ENCODE measurements around the gene CITED2.
"Not testable (repeated sequence)": the region's sequence is repeated elsewhere in the genome, so short reads cannot be mapped to it uniquely, and the experiment has no call there.

CITED2 gene

GRCh38 chr6:139364302-139364981 lies 10.0 kb downstream of the CITED2 start:
- no peak for DNase-seq

GRCh38 chr6:139363797-139364196 lies 10.7 kb downstream of the CITED2 start:
- not testable (repeated sequence) for DNase-seq

- DNase-seq: not testable (repeated sequence)
Observed at GRCh38 chr6:139363123-139363522, 11.3 kb downstream of the CITED2 start.

- no peak for DNase-seq
Observed at GRCh38 chr6:139361211-139361610, 13.2 kb downstream of the CITED2 start.

GRCh38 chr6:139356924-139357323 lies 17.5 kb downstream of the CITED2 start:
- DNase-seq: no peak

GRCh38 chr6:139355777-139356445 lies 18.5 kb downstream of the CITED2 start:
- DNase-seq: no peak

GRCh38 chr6:139355172-139355571 lies 19.3 kb downstream of the CITED2 start:
- no peak for DNase-seq

GRCh38 chr6:139354189-139354588 lies 20.3 kb downstream of the CITED2 start:
- no peak for DNase-seq

- DNase-seq: no peak
Observed at GRCh38 chr6:139349464-139350020, 24.9 kb downstream of the CITED2 start.

GRCh38 chr6:139346392-139346791 lies 28.1 kb downstream of the CITED2 start:
- no peak for DNase-seq

GRCh38 chr6:139344186-139344963 lies 30.1 kb downstream of the CITED2 start:
- DNase-seq: no peak

GRCh38 chr6:139343052-139343750 lies 31.2 kb downstream of the CITED2 start:
- no peak for DNase-seq

- no peak for DNase-seq
Observed at GRCh38 chr6:139341060-139341459, 33.4 kb downstream of the CITED2 start.

- DNase-seq: no peak
Observed at GRCh38 chr6:139338795-139339194, 35.7 kb downstream of the CITED2 start.

- no peak for DNase-seq
Observed at GRCh38 chr6:139337830-139338229, 36.6 kb downstream of the CITED2 start.

- no peak for DNase-seq
Observed at GRCh38 chr6:139337001-139337400, 37.4 kb downstream of the CITED2 start.

GRCh38 chr6:139336488-139336887 lies 38.0 kb downstream of the CITED2 start:
- DNase-seq: no peak

- no peak for DNase-seq
Observed at GRCh38 chr6:139335447-139336210, 38.8 kb downstream of the CITED2 start.

- no peak for DNase-seq
Observed at GRCh38 chr6:139334806-139335446, 39.5 kb downstream of the CITED2 start.

- no peak for DNase-seq
Observed at GRCh38 chr6:139330826-139331500, 43.5 kb downstream of the CITED2 start.

- no peak for DNase-seq
Observed at GRCh38 chr6:139330306-139330705, 44.1 kb downstream of the CITED2 start.

All from stimulated activated CD4-positive, alpha-beta T cell treated with anti-CD3 and anti-CD28 coated beads, Interleukin-12 subunit alpha, Interleukin-12 subunit beta, amount 100 ng/mL, for 4 hours (primary cell).